H9 (cell line): ENCODE results near the gene PLEKHA7. TPM values are rescaled to one million over a fixed set of nuclear protein-coding genes. Genes with fewer than 3 reads are reported as not detected.

Experiments
- DNase-seq: peaks from one replicate; pipeline ENCODE4 v3.0.0-alpha.2; 2017
- H2AFZ ChIP-seq: one replicate; pipeline ENCODE4 v1.6.1; 2013; ENCODE audit warnings: mild to moderate bottlenecking, low read length, control low read depth, moderate library complexity
- H2AK5ac ChIP-seq: 2 replicates; pipeline ENCODE4 v1.6.1; 2013; ENCODE audit warnings: low read length, control low read depth, mixed read lengths; ENCODE audit not compliant: insufficient read length
- H2BK120ac ChIP-seq: one replicate; pipeline ENCODE4 v1.6.1; 2013; ENCODE audit warnings: low read depth, mild to moderate bottlenecking, low read length, control low read depth, inconsistent platforms; ENCODE audit not compliant: poor library complexity, severe bottlenecking
- H2BK12ac ChIP-seq: 2 replicates; pipeline ENCODE4 v1.6.1; 2013; ENCODE audit warnings: low read length, control low read depth, mixed read lengths, low read depth; ENCODE audit not compliant: insufficient read length
- H2BK15ac ChIP-seq: 2 replicates; pipeline ENCODE4 v1.6.1; 2013; ENCODE audit warnings: low read depth, low read length, control low read depth
- H2BK20ac ChIP-seq: one replicate; pipeline ENCODE4 v1.6.1; 2013; ENCODE audit warnings: low read depth, mild to moderate bottlenecking, low read length, control low read depth, inconsistent platforms; ENCODE audit not compliant: poor library complexity, severe bottlenecking
- H2BK5ac ChIP-seq: 2 replicates; pipeline ENCODE4 v1.6.1; 2013; ENCODE audit warnings: low read length, control low read depth, mixed read lengths; ENCODE audit not compliant: insufficient read length
- H3K14ac ChIP-seq: 2 replicates; pipeline ENCODE4 v1.6.1; 2013; ENCODE audit warnings: low read length, control low read depth; ENCODE audit not compliant: insufficient read depth
- H3K18ac ChIP-seq: 2 replicates; pipeline ENCODE4 v1.6.1; 2013; ENCODE audit warnings: low read depth, mild to moderate bottlenecking, mixed read lengths, low read length, control low read depth; ENCODE audit not compliant: insufficient read length
- H3K23ac ChIP-seq: 2 replicates; pipeline ENCODE4 v1.6.1; 2013; ENCODE audit warnings: low read length, control low read depth, mixed read lengths, low read depth; ENCODE audit not compliant: insufficient read length
- H3K23me2 ChIP-seq: 2 replicates; pipeline ENCODE4 v1.6.1; 2013; ENCODE audit warnings: low read depth, mild to moderate bottlenecking, mixed read lengths, low read length, control low read depth; ENCODE audit not compliant: insufficient read length, poor library complexity, severe bottlenecking
- H3K27ac ChIP-seq: 2 replicates; pipeline ENCODE4 v1.5.1; 2013; ENCODE audit warnings: low read length, control low read depth, mixed read lengths, low read depth; ENCODE audit not compliant: insufficient read length
- H3K27me3 ChIP-seq: 2 replicates; pipeline ENCODE4 v1.6.1; 2013; ENCODE audit warnings: low read length, control low read depth, inconsistent platforms; ENCODE audit not compliant: insufficient read depth
- H3K4ac ChIP-seq: 2 replicates; pipeline ENCODE4 v1.6.1; 2013; ENCODE audit warnings: low read depth, mild to moderate bottlenecking, control low read depth, inconsistent platforms, low read length, moderate library complexity
- H3K4me1 ChIP-seq: 2 replicates; pipeline ENCODE4 v1.6.1; 2013; ENCODE audit warnings: low read length, control low read depth, inconsistent platforms; ENCODE audit not compliant: insufficient read depth
- H3K4me2 ChIP-seq: 2 replicates; pipeline ENCODE4 v1.6.1; 2013; ENCODE audit warnings: low read length, control low read depth, mixed read lengths; ENCODE audit not compliant: insufficient read length, insufficient read depth
- H3K56ac ChIP-seq: 2 replicates; pipeline ENCODE4 v1.6.1; 2013; ENCODE audit warnings: low read depth, mild to moderate bottlenecking, mixed read lengths, low read length, control low read depth; ENCODE audit not compliant: insufficient read length
- H3K79me1 ChIP-seq: 2 replicates; pipeline ENCODE4 v1.6.1; 2013; ENCODE audit warnings: low read depth, mild to moderate bottlenecking, moderate library complexity, low read length, control low read depth, inconsistent platforms; ENCODE audit not compliant: insufficient read depth, poor library complexity, severe bottlenecking
- H3K79me2 ChIP-seq: 2 replicates; pipeline ENCODE4 v1.6.1; 2013; ENCODE audit warnings: low read length, control low read depth, inconsistent platforms; ENCODE audit not compliant: insufficient read depth
- H3K9ac ChIP-seq: 2 replicates; pipeline ENCODE4 v1.6.1; 2013; ENCODE audit warnings: low read length, control low read depth, mixed read lengths; ENCODE audit not compliant: insufficient read length; ENCODE audit errors: extremely low read depth
- H3K9me3 ChIP-seq: one replicate; pipeline ENCODE4 v1.6.1; 2013; ENCODE audit warnings: low read depth, low read length, inconsistent platforms; ENCODE audit not compliant: control insufficient read depth
- H3T11ph ChIP-seq: one replicate; pipeline ENCODE4 v1.6.1; 2013; ENCODE audit warnings: mild to moderate bottlenecking, low read length, control low read depth, inconsistent platforms
- H4K20me1 ChIP-seq: one replicate; pipeline ENCODE4 v1.6.1; 2013; ENCODE audit not compliant: control insufficient read depth, insufficient read length, insufficient read depth
- H4K5ac ChIP-seq: 2 replicates; pipeline ENCODE4 v1.6.1; 2013; ENCODE audit warnings: low read depth, mild to moderate bottlenecking, mixed read lengths, low read length, control low read depth; ENCODE audit not compliant: insufficient read length
- H4K8ac ChIP-seq: replicated peaks from 2 replicates; pipeline ENCODE4 v1.6.1; 2013; ENCODE audit warnings: low read length, control low read depth, mixed read lengths, low read depth; ENCODE audit not compliant: insufficient read length
- H4K91ac ChIP-seq: 2 replicates; pipeline ENCODE4 v1.6.1; 2013; ENCODE audit warnings: low read depth, mild to moderate bottlenecking, moderate library complexity, mixed read lengths, low read length, control low read depth; ENCODE audit not compliant: insufficient read length
- H3K27ac Mint-ChIP-seq, 3 experiments: 2 replicates in 2 of 3; 3 replicates in 1 of 3; pipeline ENCODE4 v1.8.0; 2020 to 2021; ENCODE audit warnings: mixed read lengths in 3 of 3, mild to moderate bottlenecking in 1 of 3, moderate library complexity in 1 of 3
- H3K27me3 Mint-ChIP-seq: 2 replicates; pipeline ENCODE4 v1.8.0; 2021; ENCODE audit warnings: low read depth, mild to moderate bottlenecking, moderate library complexity, mixed read lengths
- H3K36me3 Mint-ChIP-seq, 3 experiments: 2 replicates in 2 of 3; 3 replicates in 1 of 3; pipeline ENCODE4 v1.8.0; 2020 to 2021; ENCODE audit warnings: low read depth in 3 of 3, mixed read lengths in 3 of 3; ENCODE audit not compliant: insufficient read depth in 1 of 3
- H3K4me1 Mint-ChIP-seq, 2 experiments: 2 replicates each; pipeline ENCODE4 v1.8.0; 2020; ENCODE audit warnings: mixed read lengths in 2 of 2
- H3K4me3 Mint-ChIP-seq, 2 experiments: 2 replicates in 1 of 2; 3 replicates in 1 of 2; pipeline ENCODE4 v1.8.0; 2020 to 2021; ENCODE audit warnings: mild to moderate bottlenecking in 2 of 2, mixed read lengths in 2 of 2, moderate library complexity in 1 of 2
- H3K9me3 Mint-ChIP-seq, 2 experiments: 2 replicates in 1 of 2; 3 replicates in 1 of 2; pipeline ENCODE4 v1.8.0; 2020; ENCODE audit warnings: mild to moderate bottlenecking in 2 of 2, mixed read lengths in 2 of 2, moderate library complexity in 1 of 2
- WGBS: extraction: QIAGEN DNeasy Blood & Tissue Kit; methylation state at CpG from one replicate; pipeline ENCODE4 v1.1.7; 2013; ENCODE audit warnings: missing lambda C conversion rate, low lambda C conversion rate, mixed read lengths; ENCODE audit not compliant: insufficient read length; ENCODE audit errors: extremely low coverage; 5-methylcytosine and 5-hydroxymethylcytosine counted together
- total RNA-seq: library from RNA; stranded (reverse); gene quantifications from 2 replicates; pipeline ENCODE4 v1.2.1, GENCODE V29; 2021
- TF ChIP-seq, protein P1 (sequence below): fragments of 200-600 bp; sonication (generic); conservative IDR thresholded peaks from 3 replicates; pipeline ENCODE4 v1.8.0; 2021; ENCODE audit warnings: antibody characterized with exemption, mild to moderate bottlenecking

The PLEKHA7 gene
- total RNA-seq, 1 experiment from 2014 or later: 21.0 TPM

DNA sequence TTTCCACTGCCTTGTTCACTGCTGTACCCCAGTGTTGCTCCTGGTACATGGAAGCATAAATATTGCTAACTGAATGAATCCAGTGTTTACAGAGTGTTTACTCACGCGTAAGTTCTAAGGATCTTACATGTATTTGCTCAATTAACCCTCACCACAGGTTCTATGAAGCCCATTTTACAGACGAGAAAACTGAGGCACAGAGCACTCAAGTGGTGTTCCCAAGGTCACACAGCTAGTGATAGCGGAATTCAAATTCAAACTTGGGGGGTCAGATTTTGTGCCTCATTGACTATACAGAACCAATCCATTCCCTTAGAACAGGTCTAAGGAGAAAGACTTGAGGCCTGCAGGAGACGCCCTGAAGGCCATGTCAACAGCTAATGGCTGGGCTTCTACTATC, 72.3 kb downstream of the PLEKHA7 start:
- Histone ChIP-seq H2BK120ac (no peak overlapping the region), H3T11ph (no peak overlapping the region), H2BK12ac (no peak overlapping the region), H3K27me3 (no peaks in the 10 kb centered on the region), H3K56ac (no peak overlapping the region), H3K4ac (no peak overlapping the region), H3K23ac (no peak overlapping the region), H3K9me3 (no peaks in the 10 kb centered on the region), H4K8ac (no peak overlapping the region), H3K23me2 (no peaks in the 10 kb centered on the region), H3K9ac (no peak overlapping the region), H4K5ac (no peak overlapping the region), H3K79me1 (no peaks in the 10 kb centered on the region), H3K4me1 (peaks cover 3% of the 10 kb centered on the region; the same call in 1 of the 2 replicates), H2BK20ac (no peak overlapping the region), H2AK5ac (no peak overlapping the region), H2BK5ac (no peak overlapping the region), H4K20me1 (no peaks in the 10 kb centered on the region), H2BK15ac (no peak overlapping the region), H3K79me2 (0 out of 2 replicates have a peak, but pooled peaks cover 1% of the 10 kb centered on the region), H3K14ac (no peak overlapping the region), H2AFZ (no peak overlapping the region), H4K91ac (no peak overlapping the region), H3K4me2 (no peak overlapping the region), H3K18ac (no peak overlapping the region), H3K27ac (no peak overlapping the region)
- DNase-seq: no peak
- H3K27ac Mint-ChIP-seq: no peak overlapping the region
- no peak overlapping the region for H3K4me3 Mint-ChIP-seq
- no peaks in the 10 kb centered on the region for H3K27me3 Mint-ChIP-seq
- H3K9me3 Mint-ChIP-seq: no peaks in the 10 kb centered on the region
- peaks cover 23 to 24% of the 10 kb centered on the region in 2 experiments for H3K4me1 Mint-ChIP-seq
- H3K36me3 Mint-ChIP-seq: no peaks in the 10 kb centered on the region
- TF ChIP-seq, protein P1, sequence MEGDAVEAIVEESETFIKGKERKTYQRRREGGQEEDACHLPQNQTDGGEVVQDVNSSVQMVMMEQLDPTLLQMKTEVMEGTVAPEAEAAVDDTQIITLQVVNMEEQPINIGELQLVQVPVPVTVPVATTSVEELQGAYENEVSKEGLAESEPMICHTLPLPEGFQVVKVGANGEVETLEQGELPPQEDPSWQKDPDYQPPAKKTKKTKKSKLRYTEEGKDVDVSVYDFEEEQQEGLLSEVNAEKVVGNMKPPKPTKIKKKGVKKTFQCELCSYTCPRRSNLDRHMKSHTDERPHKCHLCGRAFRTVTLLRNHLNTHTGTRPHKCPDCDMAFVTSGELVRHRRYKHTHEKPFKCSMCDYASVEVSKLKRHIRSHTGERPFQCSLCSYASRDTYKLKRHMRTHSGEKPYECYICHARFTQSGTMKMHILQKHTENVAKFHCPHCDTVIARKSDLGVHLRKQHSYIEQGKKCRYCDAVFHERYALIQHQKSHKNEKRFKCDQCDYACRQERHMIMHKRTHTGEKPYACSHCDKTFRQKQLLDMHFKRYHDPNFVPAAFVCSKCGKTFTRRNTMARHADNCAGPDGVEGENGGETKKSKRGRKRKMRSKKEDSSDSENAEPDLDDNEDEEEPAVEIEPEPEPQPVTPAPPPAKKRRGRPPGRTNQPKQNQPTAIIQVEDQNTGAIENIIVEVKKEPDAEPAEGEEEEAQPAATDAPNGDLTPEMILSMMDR: no peak
- WGBS: no CpG with 5 or more reads among the region's 5 CpGs
